8988T (cell line): Measurements from ENCODE around the gene BIVM.

Experiments used
- DNase-seq: peaks from one replicate; pipeline ENCODE4 v3.0.0; 2011

Gene BIVM

GRCh38 chr13:102881819-102882686 lies 83.1 kb downstream of the BIVM start:
- DNase-seq, result no peak
